H1 (cell line): ENCODE measurements around the gene TMC3. TPM values are rescaled to one million over a fixed set of nuclear protein-coding genes. Genes with fewer than 3 reads are reported as not detected.

ENCODE experiments used
- CTCF ChIA-PET: fragments of 300-600 bp; sonication (Branson Sonifier 250); formaldehyde crosslinking; loops from one replicate; lab custom pipeline; 2021; ENCODE audit not compliant: partially characterized antibody; lab: Charles Lee
- POLR2A ChIA-PET: fragments of 300-600 bp; sonication (Branson Sonifier 250); formaldehyde crosslinking; loops from one replicate; lab custom pipeline; 2021; ENCODE audit warnings: inconsistent platforms; ENCODE audit not compliant: partially characterized antibody; lab: Charles Lee
- DNase-seq, 2 experiments: peaks; one replicate each; pipeline versions ENCODE4 v3.0.0 to v3.0.0-alpha.2; 2010 to 2022; ENCODE audit warnings: low spot score in 2 of 2, low read depth in 1 of 2, mixed read lengths in 1 of 2
- FAIRE-seq: peaks from 2 replicates; lab custom pipeline; 2011; peaks lifted over from hg19 to GRCh38; lab: Jason Lieb, UNC
- H2AFZ ChIP-seq: 2 replicates; pipeline ENCODE4 v1.8.1; 2012; ENCODE audit warnings: low read length, inconsistent platforms
- H2AK5ac ChIP-seq: 2 replicates; pipeline ENCODE4 v1.6.1; 2013; ENCODE audit warnings: low read depth, low read length
- H2BK120ac ChIP-seq: replicated peaks from 2 replicates; pipeline ENCODE3; 2013; ENCODE audit warnings: low read depth, low read length, inconsistent platforms
- H2BK12ac ChIP-seq: 2 replicates; pipeline ENCODE4 v1.6.1; 2013; ENCODE audit warnings: low read depth, low read length
- H2BK15ac ChIP-seq: 2 replicates; pipeline ENCODE4 v1.6.1; 2013; ENCODE audit warnings: low read length
- H2BK20ac ChIP-seq: 2 replicates; pipeline ENCODE4 v1.6.1; 2013; ENCODE audit warnings: low read length
- H2BK5ac ChIP-seq: 2 replicates; pipeline ENCODE4 v1.6.1; 2013; ENCODE audit warnings: low read depth, low read length
- H3K14ac ChIP-seq: 2 replicates; pipeline ENCODE4 v1.6.1; 2013; ENCODE audit warnings: inconsistent platforms; ENCODE audit not compliant: insufficient read length
- H3K18ac ChIP-seq: 2 replicates; pipeline ENCODE4 v1.6.1; 2013; ENCODE audit warnings: low read length; ENCODE audit errors: extremely low read depth
- H3K23ac ChIP-seq: 2 replicates; pipeline ENCODE4 v1.6.1; 2013; ENCODE audit warnings: inconsistent platforms; ENCODE audit not compliant: insufficient read length
- H3K23me2 ChIP-seq: 2 replicates; pipeline ENCODE4 v1.6.1; 2013; ENCODE audit warnings: low read depth, low read length
- H3K27ac ChIP-seq: 2 replicates; pipeline ENCODE4 v1.6.1; 2011; ENCODE audit warnings: low read depth, low read length, inconsistent platforms
- H3K27me3 ChIP-seq, 4 experiments: replicated peaks in 1 of 4; 1 replicate in 1 of 4; 2 replicates in 3 of 4; pipeline versions ENCODE4 v1.6.1 to v1.8.1; 2011 to 2013; ENCODE audit warnings: low read length in 3 of 4, mild to moderate bottlenecking in 3 of 4, inconsistent platforms in 2 of 4, mixed read lengths in 2 of 4, moderate library complexity in 1 of 4; ENCODE audit not compliant: control insufficient read depth in 3 of 4, insufficient read depth in 3 of 4; ENCODE audit errors: extremely low read depth in 1 of 4
- H3K36me3 ChIP-seq, 4 experiments: 2 replicates each; pipeline versions ENCODE4 v1.6.1 to v1.8.1; 2011 to 2013; ENCODE audit warnings: mild to moderate bottlenecking in 4 of 4, low read length in 3 of 4, moderate library complexity in 2 of 4, control low read depth in 1 of 4, inconsistent platforms in 1 of 4; ENCODE audit not compliant: insufficient read depth in 4 of 4, control insufficient read depth in 2 of 4
- H3K4ac ChIP-seq: replicated peaks from 2 replicates; pipeline ENCODE3; 2013; ENCODE audit warnings: low read length, low read depth, mixed read lengths, inconsistent platforms; ENCODE audit not compliant: insufficient read length
- H3K4me1 ChIP-seq, 4 experiments: replicated peaks in 1 of 4; 1 replicate in 1 of 4; 2 replicates in 3 of 4; pipeline versions ENCODE4 v1.6.1 to v1.8.1; 2011 to 2013; ENCODE audit warnings: low read length in 3 of 4, inconsistent platforms in 2 of 4, mixed read lengths in 1 of 4; ENCODE audit not compliant: insufficient read depth in 4 of 4, control insufficient read depth in 3 of 4
- H3K4me2 ChIP-seq, 2 experiments: 2 replicates each; pipeline versions ENCODE4 v1.6.1 to v1.8.1; 2011 to 2013; ENCODE audit warnings: low read depth in 2 of 2, low read length in 2 of 2, control low read depth in 1 of 2, inconsistent platforms in 1 of 2, mild to moderate bottlenecking in 1 of 2; ENCODE audit not compliant: insufficient read depth in 1 of 2
- H3K4me3 ChIP-seq, 4 experiments: fragments of 200-600, 300-600 bp in 1 of 4; sonication (generic), shearing (Covaris generic), sonication (Bioruptor Twin) in 1 of 4; 2 replicates each; pipeline versions ENCODE4 v1.5.1 to v1.8.1; 2011 to 2016; ENCODE audit warnings: low read length in 4 of 4, low read depth in 3 of 4, control low read depth in 2 of 4, inconsistent platforms in 2 of 4, mild to moderate bottlenecking in 2 of 4, mixed read lengths in 1 of 4, moderate library complexity in 1 of 4; ENCODE audit not compliant: insufficient read depth in 2 of 4; ENCODE audit errors: extremely low read depth in 1 of 4
- H3K56ac ChIP-seq: replicated peaks from 2 replicates; pipeline ENCODE3; 2013; ENCODE audit warnings: low read depth, mild to moderate bottlenecking, mixed read lengths, low read length, inconsistent platforms; ENCODE audit not compliant: insufficient read length
- H3K79me1 ChIP-seq: 2 replicates; pipeline ENCODE4 v1.6.1; 2013; ENCODE audit warnings: low read depth, low read length, control low read depth
- H3K79me2 ChIP-seq, 2 experiments: 2 replicates each; pipeline versions ENCODE4 v1.6.1 to v1.8.1; 2012 to 2013; ENCODE audit warnings: low read length in 2 of 2, mild to moderate bottlenecking in 2 of 2, inconsistent platforms in 1 of 2; ENCODE audit not compliant: insufficient read depth in 2 of 2, control insufficient read depth in 1 of 2
- H3K9ac ChIP-seq, 4 experiments: replicated peaks in 1 of 4; 1 replicate in 1 of 4; 2 replicates in 3 of 4; pipeline versions ENCODE4 v1.6.1 to v1.8.1; 2011 to 2013; ENCODE audit warnings: low read depth in 3 of 4, low read length in 3 of 4, control low read depth in 2 of 4, mild to moderate bottlenecking in 2 of 4, moderate library complexity in 2 of 4, inconsistent platforms in 1 of 4; ENCODE audit errors: extremely low read depth in 1 of 4
- H3K9me3 ChIP-seq, 2 experiments: 2 replicates each; pipeline versions ENCODE4 v1.6.1 to v1.8.1; 2012 to 2013; ENCODE audit warnings: mild to moderate bottlenecking in 2 of 2, moderate library complexity in 2 of 2, control low read depth in 1 of 2, inconsistent platforms in 1 of 2, low read depth in 1 of 2, low read length in 1 of 2, mixed read lengths in 1 of 2; ENCODE audit not compliant: insufficient read depth in 2 of 2
- H4K20me1 ChIP-seq, 2 experiments: replicated peaks in 1 of 2; 2 replicates each; pipeline versions ENCODE3 to v1.8.1; 2011 to 2013; ENCODE audit warnings: inconsistent platforms in 2 of 2, low read length in 2 of 2, mild to moderate bottlenecking in 1 of 2; ENCODE audit not compliant: insufficient read depth in 2 of 2, control insufficient read depth in 1 of 2
- H4K5ac ChIP-seq: 2 replicates; pipeline ENCODE4 v1.6.1; 2013; ENCODE audit warnings: low read length, low read depth, mixed read lengths, inconsistent platforms; ENCODE audit not compliant: insufficient read length
- H4K8ac ChIP-seq: 2 replicates; pipeline ENCODE4 v1.8.0; 2013; ENCODE audit warnings: mild to moderate bottlenecking, moderate library complexity, low read length, inconsistent platforms; ENCODE audit not compliant: insufficient read depth; ENCODE audit errors: extremely low read depth
- H4K91ac ChIP-seq: replicated peaks from 2 replicates; pipeline ENCODE3; 2013; ENCODE audit warnings: low read length, mixed read lengths, inconsistent platforms; ENCODE audit not compliant: insufficient read length
- BACH1 ChIP-seq: IDR thresholded peaks from 2 replicates; pipeline ENCODE4 v1.6.1; 2012; ENCODE audit warnings: low read length, improper control_type of control experiment
- BCL11A ChIP-seq, 2 experiments: IDR thresholded peaks; one replicate each; pipeline ENCODE4 v1.6.1; 2011; ENCODE audit warnings: low read depth in 2 of 2, low read length in 2 of 2, mild to moderate bottlenecking in 2 of 2
- CBX8 ChIP-seq: fragments of 300-800, 300-1000 bp; sonication (generic); IDR thresholded peaks from 2 replicates; pipeline ENCODE4 v1.7.1; 2016; ENCODE audit warnings: low read depth, low read length, borderline replicate concordance
- GABPA ChIP-seq: IDR thresholded peaks from 2 replicates; pipeline ENCODE4 v1.6.1; 2011; ENCODE audit warnings: mild to moderate bottlenecking, low read length, moderate library complexity, borderline replicate concordance; ENCODE audit not compliant: insufficient read depth
- HDAC2 ChIP-seq, 2 experiments: fragments of 300-600 bp in 1 of 2; sonication (generic) in 1 of 2; IDR thresholded peaks; 2 replicates each; pipeline ENCODE4 v1.6.1; 2011 to 2012; ENCODE audit warnings: low read depth in 2 of 2, low read length in 2 of 2, mild to moderate bottlenecking in 2 of 2, moderate library complexity in 2 of 2, borderline replicate concordance in 1 of 2, inconsistent platforms in 1 of 2
- KDM4A ChIP-seq: IDR thresholded peaks from one replicate; pipeline ENCODE4 v1.7.1; 2012; ENCODE audit warnings: low read depth, mild to moderate bottlenecking, moderate library complexity, low read length, inconsistent platforms; ENCODE audit not compliant: severe bottlenecking
- NRF1 ChIP-seq: IDR thresholded peaks from 2 replicates; pipeline ENCODE4 v1.6.1; 2011; ENCODE audit warnings: mild to moderate bottlenecking, low read depth, low read length, improper control_type of control experiment
- RAD21 ChIP-seq, 2 experiments: IDR thresholded peaks in 1 of 2; conservative IDR thresholded peaks in 1 of 2; 2 replicates each; pipeline ENCODE4 v1.6.1; 2011; ENCODE audit warnings: low read depth in 2 of 2, low read length in 2 of 2, improper control_type of control experiment in 1 of 2, inconsistent platforms in 1 of 2, mild to moderate bottlenecking in 1 of 2, moderate library complexity in 1 of 2
- TBP ChIP-seq: IDR thresholded peaks from 2 replicates; pipeline ENCODE4 v1.6.1; 2011; ENCODE audit warnings: low read depth, low read length, improper control_type of control experiment
- YY1 ChIP-seq: IDR thresholded peaks from 2 replicates; pipeline ENCODE4 v1.6.1; 2011; ENCODE audit warnings: low read depth, mild to moderate bottlenecking, low read length
- WGBS, 2 experiments: shearing (Covaris generic) in 1 of 2; methylation state at CpG; one replicate each; pipeline versions ENCODE4 v1.1.6 to v1.1.7; 2013 to 2015; ENCODE audit warnings: low lambda C conversion rate in 2 of 2, mixed read lengths in 2 of 2, inconsistent platforms in 1 of 2, low coverage in 1 of 2, missing lambda C conversion rate in 1 of 2; ENCODE audit not compliant: insufficient replicate concordance in 2 of 2, insufficient coverage in 1 of 2, insufficient read length in 1 of 2; ENCODE audit errors: extremely low coverage in 1 of 2, missing lambda C conversion rate in 1 of 2; 5-methylcytosine and 5-hydroxymethylcytosine counted together
- polyA plus RNA-seq, 7 experiments: library from polyadenylated mRNA; depleted of rRNA in 3 of 7; stranded (reverse) in 5 of 7; unstranded in 2 of 7; fragments of >200 nt in 5 of 7; fragments of 200-250 nt in 2 of 7; gene quantifications; 1 replicate in 5 of 7; 2 replicates in 1 of 7; 4 replicates in 1 of 7; pipeline versions ENCODE4 v1.2.1 to v1.2.3, GENCODE V29; 2011 to 2013; ENCODE audit warnings: missing spikeins in 2 of 7, mixed read lengths in 2 of 7
- total RNA-seq: library from RNA; stranded (reverse); fragmentation: NEBNext Ultra II Directional; extraction: Animal tissue kit (Norgen Biotek cat#: 25700); gene quantifications from 2 replicates; pipeline ENCODE4 v1.2.1, GENCODE V29; 2021
- TF ChIP-seq, protein P1 (sequence below): IDR thresholded peaks from 2 replicates; pipeline ENCODE4 v1.6.1; 2012; ENCODE audit warnings: inconsistent platforms

Gene TMC3
- total and polyA plus RNA-seq, 2 of the 8 experiments (the other 6 are each of a cell fraction or from before 2014, with no cell fraction given), result not detected

DNA sequence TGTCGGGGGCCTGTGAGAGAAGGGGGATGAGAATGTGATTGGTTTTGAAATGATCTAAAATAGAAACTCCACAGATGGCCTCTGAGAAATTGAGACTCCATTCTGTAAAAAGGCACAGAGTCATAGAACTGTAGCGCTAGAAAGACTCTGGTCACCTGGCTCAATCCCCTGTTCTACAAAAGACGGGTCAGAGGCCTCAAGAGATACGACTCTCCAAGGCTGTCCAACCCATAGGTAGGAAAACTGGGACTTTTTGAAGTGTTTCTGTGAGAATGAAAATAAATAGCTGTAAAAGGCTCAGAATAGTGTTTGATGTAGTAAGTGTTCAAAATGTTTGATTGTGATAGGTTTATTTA is 11.7 kb upstream of the TMC3 start:
- Histone ChIP-seq H3K27me3 (no peaks in the 10 kb centered on the region), H3K4me3 (no peak overlapping the region), H3K14ac (no peak overlapping the region), H3K27ac (no peak overlapping the region), H3K9me3 (peaks cover 0 to 4% of the 10 kb centered on the region in 2 experiments; a peak in 1 of 4 replicates), H3K4ac (no peak overlapping the region), H2BK15ac (no peak overlapping the region), H3K79me2 (no peaks in the 10 kb centered on the region), H2BK120ac (no peak overlapping the region), H4K20me1 (no peaks in the 10 kb centered on the region), H3K23me2 (no peaks in the 10 kb centered on the region), H2BK20ac (no peak overlapping the region), H3K9ac (no peak overlapping the region), H4K8ac (no peak overlapping the region), H3K18ac (no peak overlapping the region), H3K36me3 (no peaks in the 10 kb centered on the region), H3K23ac (no peak overlapping the region), H3K56ac (no peak overlapping the region), H2AFZ (no peak overlapping the region), H3K4me1 (no peaks in the 10 kb centered on the region), H3K79me1 (no peaks in the 10 kb centered on the region; the same call in 1 of the 2 replicates), H4K5ac (no peak overlapping the region), H4K91ac (no peak overlapping the region), H2BK12ac (no peak overlapping the region), H3K4me2 (no peak overlapping the region), H2AK5ac (no peak overlapping the region), H2BK5ac (no peak overlapping the region)
- ChIA-PET POLR2A (no interaction called here), CTCF (interaction anchor here (0.8 kb wide), 1 partner anchor 25 kb away, joined by 3 read pairs; no protein-coding TSS in a partner anchor)
- TF ChIP-seq YY1 (no peak), GABPA (no peak), HDAC2 (IDR thresholded peaks at IDR 0.05; ENCODE audit: borderline replicate concordance in 1 of 2, low read depth in 2 of 2, low read length in 2 of 2) (no peak), BCL11A (IDR thresholded peaks at IDR 0.05; ENCODE audit: low read depth in 2 of 2, low read length in 2 of 2) (no peak), KDM4A (no peak), RAD21 (IDR thresholded peaks at IDR 0.05 in 1 of 2, conservative IDR thresholded peaks at IDR 0.05 in 1 of 2; ENCODE audit: low read depth in 2 of 2, low read length in 2 of 2) (no peak), TBP (no peak), BACH1 (no peak), CBX8 (no peak), NRF1 (no peak)
- TF ChIP-seq, protein P1, sequence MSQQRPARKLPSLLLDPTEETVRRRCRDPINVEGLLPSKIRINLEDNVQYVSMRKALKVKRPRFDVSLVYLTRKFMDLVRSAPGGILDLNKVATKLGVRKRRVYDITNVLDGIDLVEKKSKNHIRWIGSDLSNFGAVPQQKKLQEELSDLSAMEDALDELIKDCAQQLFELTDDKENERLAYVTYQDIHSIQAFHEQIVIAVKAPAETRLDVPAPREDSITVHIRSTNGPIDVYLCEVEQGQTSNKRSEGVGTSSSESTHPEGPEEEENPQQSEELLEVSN, result no peak
- DNase-seq (no peak), FAIRE-seq (no peak)
- 100% methylated on average over 4 of the region's 4 CpGs; no CpG with 5 or more reads in 1 of the 2 experiments for WGBS, 2 experiments
